Neural progenitor cell (in vitro differentiated cells): ENCODE results near the gene ZNF300.

ENCODE experiments used
- CTCF ChIP-seq: fragments of 200-600 bp; sonication (generic); IDR thresholded peaks from 2 replicates; pipeline ENCODE4 v1.5.1; 2017; ENCODE audit warnings: antibody characterized with exemption, mild to moderate bottlenecking
- EZH2 ChIP-seq: fragments of 200-600 bp; sonication (generic); IDR thresholded peaks from 2 replicates; pipeline ENCODE4 v1.6.1; 2017; ENCODE audit warnings: antibody characterized with exemption, mild to moderate bottlenecking, moderate library complexity

GRCh38 chr5:150905312-150905683 is 518 bp upstream of the ZNF300 start:
- TF ChIP-seq CTCF (no peak), EZH2 (no peak)
